ENCODE measurements around the gene SLC40A1. TPM values are rescaled to one million over a fixed set of nuclear protein-coding genes. Genes with fewer than 3 reads are reported as not detected.
A peak's percentile ranks its signal among the peaks of the same experiment; 100 is the strongest.

The SLC40A1 gene
- total RNA-seq, 2 donors from 2014 or later = 86.7 to 169 TPM

DNA sequence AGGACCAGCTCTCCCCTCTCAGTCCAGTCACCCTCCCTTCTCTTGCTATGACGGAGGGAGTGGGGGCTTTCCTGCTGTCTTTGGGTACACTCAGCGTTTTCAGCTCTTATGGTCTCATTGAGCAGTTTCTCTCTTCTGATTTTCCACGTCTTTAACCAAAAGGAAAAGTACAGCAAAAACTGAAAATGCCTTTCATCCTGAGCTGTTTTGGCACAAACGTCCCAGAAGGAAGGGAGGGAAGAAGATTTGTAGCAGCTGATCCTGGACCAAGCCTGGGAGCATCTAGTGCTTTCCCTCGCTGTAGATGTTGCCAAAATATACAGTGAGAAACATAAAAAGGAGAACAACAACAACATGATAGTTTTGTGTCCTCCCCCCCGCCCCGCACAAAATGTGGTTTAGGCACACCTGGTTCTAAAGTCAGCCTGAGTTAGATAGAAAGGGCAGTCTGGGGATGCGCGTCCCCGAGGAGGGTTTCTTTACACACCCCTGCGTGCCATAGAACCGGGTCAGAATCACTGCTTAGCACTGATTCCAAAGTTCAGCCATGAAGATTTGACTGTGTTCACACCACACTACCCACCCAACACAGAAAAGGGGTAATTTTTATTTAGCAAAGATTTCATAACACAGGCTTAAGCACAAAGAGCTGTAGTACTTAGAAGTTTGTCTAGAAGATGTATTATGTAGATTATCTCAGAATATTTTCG is 53.4 kb downstream of the SLC40A1 start:
- TF ChIP-seq POLR2A (IDR thresholded peaks at IDR 0.05) (no peak), POLR2AphosphoS5 (IDR thresholded peaks at IDR 0.05) (no peak), CTCF (IDR thresholded peaks at IDR 0.05) (no peak)
- Histone ChIP-seq H3K27me3 (replicated peaks; ENCODE audit: insufficient read depth) (no peaks in the 10 kb centered on the region), H3K9me3 (no peaks in the 10 kb centered on the region), H3K4me3 (no peak overlapping the region), H3K27ac (no peak overlapping the region), H3K36me3 (no peaks in the 10 kb centered on the region), H3K4me1 (replicated peaks) (no peaks in the 10 kb centered on the region)
- intact Hi-C loops (cut with DNase I) = no loop called here
- 57% methylated on average over 13 of the region's 13 CpGs for WGBS
- DNase-seq (ENCODE audit: low spot score) = no peak

- Histone ChIP-seq H3K4me1 (replicated peaks) (no peaks in the 10 kb centered on the region), H3K9me3 (no peaks in the 10 kb centered on the region), H3K27me3 (replicated peaks; ENCODE audit: insufficient read depth) (no peaks in the 10 kb centered on the region), H3K4me3 (no peak overlapping the region), H3K36me3 (no peaks in the 10 kb centered on the region), H3K27ac (no peak overlapping the region)
- TF ChIP-seq POLR2A (IDR thresholded peaks at IDR 0.05) = no peak
- no peak for TF ChIP-seq POLR2AphosphoS5 (IDR thresholded peaks at IDR 0.05)
- TF ChIP-seq CTCF (IDR thresholded peaks at IDR 0.05) = no peak
- intact Hi-C loops (cut with DNase I) = no loop called here
- DNase-seq (ENCODE audit: low spot score) = no peak
- WGBS = 97% methylated on average over 2 of the region's 2 CpGs
Observed at GRCh38 chr2:189526241-189526640, 54.3 kb downstream of the SLC40A1 start.

DNA sequence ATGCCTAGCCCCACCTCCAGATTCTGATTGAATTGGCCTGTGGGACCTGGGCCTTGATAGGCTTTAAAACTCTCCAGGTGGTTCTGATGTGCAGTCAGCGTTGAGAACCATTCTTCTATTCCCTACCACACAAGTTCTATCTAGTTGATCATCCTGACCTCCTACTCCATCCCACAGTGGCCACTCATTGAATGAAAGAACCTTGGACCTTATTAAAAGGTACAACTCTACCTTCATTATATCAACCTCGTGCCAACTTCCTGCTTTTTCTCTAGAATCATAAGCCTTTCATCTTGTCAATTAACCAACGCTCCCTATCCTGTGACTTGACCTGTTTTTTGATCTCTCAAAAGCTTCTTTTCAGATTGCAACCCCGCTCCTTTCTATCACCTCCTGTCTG is 55.8 kb downstream of the SLC40A1 start:
- TF ChIP-seq CTCF (IDR thresholded peaks at IDR 0.05) (no peak), POLR2AphosphoS5 (IDR thresholded peaks at IDR 0.05) (no peak), POLR2A (IDR thresholded peaks at IDR 0.05) (no peak)
- Histone ChIP-seq H3K27me3 (replicated peaks; ENCODE audit: insufficient read depth) (no peaks in the 10 kb centered on the region), H3K9me3 (no peaks in the 10 kb centered on the region), H3K27ac (no peak overlapping the region), H3K36me3 (no peaks in the 10 kb centered on the region), H3K4me3 (no peak overlapping the region), H3K4me1 (replicated peaks) (no peaks in the 10 kb centered on the region)
- 95% methylated on average over 4 of the region's 4 CpGs for WGBS
- intact Hi-C loops (cut with DNase I) = no loop called here
- DNase-seq (ENCODE audit: low spot score) = no peak

- TF ChIP-seq POLR2AphosphoS5 (IDR thresholded peaks at IDR 0.05) (peak; percentile 42), CTCF (IDR thresholded peaks at IDR 0.05) (no peak), POLR2A (IDR thresholded peaks at IDR 0.05) (no peak)
- Histone ChIP-seq H3K27me3 (replicated peaks; ENCODE audit: insufficient read depth) (no peaks in the 10 kb centered on the region), H3K9me3 (no peaks in the 10 kb centered on the region), H3K4me3 (no peak overlapping the region), H3K27ac (peak overlapping the region; percentile 40 to 69), H3K4me1 (replicated peaks) (no peaks in the 10 kb centered on the region), H3K36me3 (no peaks in the 10 kb centered on the region)
- 55% methylated on average over 5 of the region's 5 CpGs for WGBS
- intact Hi-C loops (cut with DNase I) = no loop called here
- no peak for DNase-seq (ENCODE audit: low spot score)
Observed at GRCh38 chr2:189522435-189523151, 58.0 kb downstream of the SLC40A1 start.
